Activated T-helper 1 cell treated with anti-CD3 and anti-CD28 coated beads, Interleukin-2, amount 50 U/mL, for 16 hours (primary cell): ENCODE measurements around the gene EEF1G.
"Not testable (repeated sequence)": the region's sequence is repeated elsewhere in the genome, so short reads cannot be mapped to it uniquely, and the experiment has no call there.

Experiments
- DNase-seq, 2 donors: peaks; one replicate each; pipeline ENCODE4 v3.0.0-alpha.2; 2020; ENCODE audit warnings: low read depth in 1 of 2, low spot score in 1 of 2

The EEF1G gene, protein sequence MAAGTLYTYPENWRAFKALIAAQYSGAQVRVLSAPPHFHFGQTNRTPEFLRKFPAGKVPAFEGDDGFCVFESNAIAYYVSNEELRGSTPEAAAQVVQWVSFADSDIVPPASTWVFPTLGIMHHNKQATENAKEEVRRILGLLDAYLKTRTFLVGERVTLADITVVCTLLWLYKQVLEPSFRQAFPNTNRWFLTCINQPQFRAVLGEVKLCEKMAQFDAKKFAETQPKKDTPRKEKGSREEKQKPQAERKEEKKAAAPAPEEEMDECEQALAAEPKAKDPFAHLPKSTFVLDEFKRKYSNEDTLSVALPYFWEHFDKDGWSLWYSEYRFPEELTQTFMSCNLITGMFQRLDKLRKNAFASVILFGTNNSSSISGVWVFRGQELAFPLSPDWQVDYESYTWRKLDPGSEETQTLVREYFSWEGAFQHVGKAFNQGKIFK

GRCh38 chr11:62573592-62574362 lies at the start of gene EEF1G:
EEF1G (minus strand) TSS chr11:62573891; CDS start chr11:62573842, 49 bp downstream.
- DNase-seq: peak; percentile 92 to 97

GRCh38 chr11:62622476-62623089 lies 48.9 kb upstream of the EEF1G start:
- DNase-seq: no peak

DNA sequence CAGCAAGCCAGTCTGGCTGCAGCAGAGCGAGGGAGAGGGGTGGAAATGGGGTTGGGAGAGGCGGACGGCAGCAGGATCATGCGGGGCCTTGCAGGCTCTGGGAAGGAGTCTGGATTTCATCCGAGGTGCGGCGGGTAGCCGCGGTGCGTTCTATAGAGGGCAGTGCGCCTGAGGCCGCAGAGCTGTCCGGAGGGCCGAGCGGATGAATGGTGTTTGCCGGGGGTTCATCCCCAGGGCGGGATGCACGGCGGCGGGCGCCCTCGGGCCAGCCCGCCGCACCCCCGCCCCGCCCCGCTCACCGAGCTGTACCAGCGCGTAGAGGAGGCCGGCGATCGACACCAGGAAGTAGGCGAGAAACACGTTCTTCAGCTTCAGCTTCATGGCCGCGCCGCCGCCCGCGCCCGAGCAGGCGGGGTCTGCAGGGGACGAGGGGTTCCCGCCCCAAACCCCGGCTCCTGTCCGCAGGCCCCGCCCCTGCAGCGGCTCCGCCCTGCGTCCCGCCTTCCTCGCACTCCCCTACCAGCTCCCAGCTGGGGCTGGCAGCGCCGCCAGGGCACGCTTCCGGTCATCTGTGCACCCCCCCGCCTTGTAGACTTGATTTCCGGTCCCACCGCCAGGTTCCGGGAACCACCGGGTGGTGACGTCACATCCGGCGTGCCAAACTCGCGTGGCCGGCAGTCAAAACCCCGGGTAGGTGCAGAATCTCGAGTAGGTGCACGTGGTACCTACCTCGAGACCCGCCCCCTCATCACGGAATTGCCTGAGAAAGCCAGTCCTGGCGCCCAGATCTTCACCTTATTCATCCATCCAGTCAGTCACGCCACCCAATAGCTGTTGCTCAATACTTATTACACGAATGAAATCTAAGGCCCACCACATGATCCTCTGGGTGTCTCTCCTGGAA lies 48.1 kb upstream of the EEF1G start, which contains the start of gene B3GAT3:
Gene B3GAT3, minus strand, starts transcription at position 420 of the 904 bp plus-strand sequence. Its CDS starts 39 bp downstream, at position 381.
- peak; percentile 92 to 94 for DNase-seq

DNA sequence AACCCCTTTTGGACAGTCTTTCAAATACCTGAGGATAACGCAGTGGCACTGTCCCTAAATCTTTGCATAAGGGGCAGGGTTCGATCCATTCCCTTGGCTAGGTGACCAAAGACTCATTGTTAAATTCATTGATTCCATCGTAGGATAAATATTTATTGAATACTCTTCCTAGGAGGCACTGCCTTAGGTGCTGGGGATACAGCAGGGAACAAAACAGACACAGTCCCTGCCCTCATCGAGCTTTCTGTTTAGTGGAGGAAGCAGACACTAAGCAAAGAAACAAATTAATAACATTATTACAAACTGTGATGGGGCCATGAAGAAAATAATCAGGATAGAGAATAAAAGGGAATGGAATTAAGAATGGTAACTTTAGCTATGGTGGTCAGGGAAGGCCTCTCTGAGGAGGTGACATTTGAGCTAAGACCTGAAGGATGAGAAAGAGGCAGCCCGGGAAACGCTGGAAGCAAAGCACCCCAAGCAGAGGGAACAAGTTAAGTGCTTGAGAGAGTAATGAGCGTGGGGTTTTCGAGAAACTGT lies 47.4 kb upstream of the EEF1G start:
- no peak for DNase-seq

- DNase-seq: not testable (repeated sequence)
These were observed 43.3 kb upstream of the EEF1G start for GRCh38 chr11:62616957-62617356.

GRCh38 chr11:62615521-62615920 lies 41.8 kb upstream of the EEF1G start:
- no peak for DNase-seq

- no peak for DNase-seq
These were observed 40.6 kb upstream of the EEF1G start for GRCh38 chr11:62614275-62614674.

DNA sequence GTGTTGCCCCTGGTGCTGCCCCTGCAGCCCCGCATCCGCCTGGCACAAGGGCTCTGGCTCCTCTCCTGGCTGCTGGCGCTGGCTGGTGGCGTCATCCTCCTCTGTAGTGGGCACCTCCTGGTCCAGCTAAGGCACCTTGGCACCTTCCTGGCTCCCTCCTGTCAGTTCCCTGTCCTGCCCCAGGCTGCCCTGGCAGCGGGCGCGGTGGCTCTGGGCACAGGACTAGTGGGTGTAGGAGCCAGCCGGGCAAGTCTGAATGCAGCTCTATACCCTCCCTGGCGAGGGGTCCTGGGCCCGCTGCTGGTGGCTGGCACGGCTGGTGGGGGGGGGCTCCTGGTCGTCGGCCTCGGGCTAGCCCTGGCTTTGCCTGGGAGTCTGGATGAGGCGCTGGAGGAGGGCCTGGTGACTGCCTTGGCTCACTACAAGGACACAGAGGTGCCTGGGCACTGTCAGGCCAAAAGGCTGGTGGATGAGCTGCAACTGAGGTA lies 39.6 kb upstream of the EEF1G start:
- DNase-seq: no peak

DNA sequence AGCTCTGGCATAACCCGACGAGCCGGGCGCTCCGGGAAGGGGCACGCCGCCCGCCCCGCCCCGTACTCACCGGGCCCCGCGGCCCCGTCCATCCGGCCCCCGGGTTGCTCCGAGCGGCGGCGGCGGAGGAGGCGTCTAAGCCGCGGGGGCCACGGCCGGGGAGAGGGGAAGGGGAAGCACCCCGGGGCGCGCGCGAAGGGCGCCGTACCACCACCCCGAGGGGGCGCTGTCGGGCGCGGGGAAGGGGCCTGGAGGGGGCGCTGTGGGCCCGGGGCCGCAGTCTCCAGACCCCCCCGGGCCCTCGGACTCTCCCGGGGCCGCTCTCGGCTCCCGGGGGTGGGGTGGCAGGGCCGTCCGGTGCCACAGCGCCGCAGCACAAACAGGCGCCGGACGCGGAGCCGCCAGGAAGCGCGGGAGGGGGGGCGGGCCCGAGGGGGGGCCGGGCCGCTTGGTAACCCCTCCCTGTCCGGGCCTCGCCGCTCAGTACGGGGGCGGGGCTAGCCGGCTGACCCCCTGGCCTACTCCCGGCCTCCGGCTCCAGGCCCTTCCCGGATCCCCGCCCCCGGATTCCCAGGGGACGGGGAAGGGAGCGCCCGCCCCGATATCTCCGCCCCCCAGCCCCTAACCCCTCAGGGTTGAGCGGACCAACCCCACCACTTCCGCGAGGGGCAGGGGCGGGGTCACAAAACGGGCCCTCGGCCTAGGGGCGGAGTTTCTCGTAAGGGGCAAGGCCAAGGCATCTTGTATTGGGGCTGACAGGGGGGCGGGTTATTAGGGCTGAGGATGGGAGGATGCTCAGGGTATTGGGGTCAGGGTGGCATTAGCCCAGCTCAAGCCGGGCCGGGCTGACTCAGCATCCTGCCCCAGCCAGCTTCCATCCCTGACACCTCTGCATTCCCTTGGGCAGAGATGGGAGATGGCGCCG lies 38.9 kb upstream of the EEF1G start, which contains the start of the genes EML3 and ROM1:
Gene EML3, minus strand, starts transcription at position 410 of the 925 bp plus-strand sequence. Its CDS starts 318 bp downstream, at position 92.
Gene ROM1, plus strand, starts transcription at position 892 of the 925 bp plus-strand sequence. Its CDS starts 25 bp downstream, at position 917.
- peak; percentile 78 to 80 for DNase-seq

- no peak for DNase-seq
These were observed 38.1 kb upstream of the EEF1G start for GRCh38 chr11:62611705-62612365.

GRCh38 chr11:62610814-62611704 lies 37.4 kb upstream of the EEF1G start:
- DNase-seq: no peak

GRCh38 chr11:62610403-62610802 lies 36.7 kb upstream of the EEF1G start:
- DNase-seq: no peak

DNA sequence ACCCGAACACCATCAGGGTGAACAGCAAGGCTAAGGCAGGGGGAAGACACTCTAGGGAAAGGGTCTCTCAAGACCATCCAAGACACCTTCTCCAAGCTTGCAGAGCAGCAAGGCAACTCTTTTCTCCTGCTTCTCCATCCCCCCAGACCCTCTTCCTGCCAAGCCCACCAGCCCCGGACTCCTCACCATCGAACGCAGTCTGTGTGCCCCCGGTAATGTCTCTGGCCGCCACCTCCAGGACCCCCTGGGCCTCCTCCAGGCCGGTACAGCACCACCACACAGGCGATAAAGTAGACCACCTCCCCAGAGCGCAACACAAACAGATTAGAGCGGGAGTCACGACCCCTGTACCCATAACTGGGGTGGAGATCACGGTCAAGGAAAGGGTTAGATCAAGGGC lies 35.1 kb upstream of the EEF1G start:
- no peak for DNase-seq

- no peak for DNase-seq
These were observed 34.0 kb upstream of the EEF1G start for GRCh38 chr11:62607714-62608113.

DNA sequence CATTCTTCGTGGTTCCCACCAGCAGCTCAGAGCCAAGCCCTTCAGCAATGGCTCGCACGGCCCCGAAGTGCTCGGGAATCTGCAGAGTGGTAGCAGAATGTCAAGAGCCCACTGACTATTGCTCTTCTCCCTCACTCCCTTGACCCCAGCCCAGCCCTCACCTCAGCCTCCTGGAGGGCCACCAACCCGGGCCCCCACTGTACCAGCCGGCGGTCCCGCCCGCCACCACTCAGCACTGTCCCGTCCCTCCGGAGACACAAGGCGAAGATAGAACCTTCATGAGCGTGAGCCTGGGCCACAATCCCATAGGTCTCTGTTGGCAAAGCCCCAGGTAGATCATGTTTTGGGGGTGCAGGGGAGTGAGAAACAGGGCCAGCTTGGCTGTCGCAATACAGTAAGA lies 32.2 kb upstream of the EEF1G start:
- no peak for DNase-seq

- DNase-seq: no peak
These were observed 31.8 kb upstream of the EEF1G start for GRCh38 chr11:62605467-62605866.

DNA sequence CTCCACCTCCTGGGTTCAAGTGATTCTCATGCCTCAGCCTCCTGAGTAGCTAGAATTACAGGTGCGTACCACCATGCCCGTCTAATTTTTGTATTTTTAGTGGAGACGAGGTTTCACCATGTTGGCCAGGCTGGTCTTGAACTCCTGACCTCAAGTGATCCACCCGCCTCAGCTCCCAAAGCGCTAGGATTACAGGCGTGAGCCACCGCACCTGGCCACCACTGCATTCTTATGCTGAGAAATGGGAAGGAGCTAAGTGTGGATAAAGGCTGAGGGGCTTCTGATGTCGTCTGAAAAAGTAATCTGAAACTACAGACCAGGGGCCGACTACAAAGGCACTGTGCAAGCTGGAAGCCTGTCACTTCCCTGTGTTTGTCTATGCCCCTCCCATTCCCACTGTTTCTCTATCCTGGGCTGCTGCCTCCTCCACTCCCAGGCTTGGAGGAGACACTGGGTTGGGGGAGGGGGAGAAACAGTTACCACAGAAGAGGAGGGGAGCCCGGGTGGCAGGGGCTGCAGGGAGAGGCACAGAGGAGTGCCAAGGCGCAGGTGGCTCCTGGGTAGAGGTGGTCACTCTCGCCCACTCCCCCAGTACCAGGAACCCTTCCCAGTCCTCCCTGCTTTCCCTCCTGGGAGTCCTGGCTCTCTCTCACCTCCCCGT lies 30.9 kb upstream of the EEF1G start:
- DNase-seq: no peak
